GM21367 (cell line): ENCODE results near the gene GOLIM4.
"Not testable (repeated sequence)": the region's sequence is repeated elsewhere in the genome, so short reads cannot be mapped to it uniquely, and the experiment has no call there.

Experiments used
- ATAC-seq: cut with Tn5 transposase; IDR thresholded peaks from one replicate; pipeline ENCODE4 v1.9.1; 2021; ENCODE audit not compliant: unreplicated experiment

GOLIM4 gene

GRCh38 chr3:168095611-168096209 lies at the start of gene GOLIM4:
GOLIM4 (minus strand) TSS chr3:168095924; CDS start chr3:168095285, 639 bp downstream.
- ATAC-seq, result peak; percentile 79

DNA sequence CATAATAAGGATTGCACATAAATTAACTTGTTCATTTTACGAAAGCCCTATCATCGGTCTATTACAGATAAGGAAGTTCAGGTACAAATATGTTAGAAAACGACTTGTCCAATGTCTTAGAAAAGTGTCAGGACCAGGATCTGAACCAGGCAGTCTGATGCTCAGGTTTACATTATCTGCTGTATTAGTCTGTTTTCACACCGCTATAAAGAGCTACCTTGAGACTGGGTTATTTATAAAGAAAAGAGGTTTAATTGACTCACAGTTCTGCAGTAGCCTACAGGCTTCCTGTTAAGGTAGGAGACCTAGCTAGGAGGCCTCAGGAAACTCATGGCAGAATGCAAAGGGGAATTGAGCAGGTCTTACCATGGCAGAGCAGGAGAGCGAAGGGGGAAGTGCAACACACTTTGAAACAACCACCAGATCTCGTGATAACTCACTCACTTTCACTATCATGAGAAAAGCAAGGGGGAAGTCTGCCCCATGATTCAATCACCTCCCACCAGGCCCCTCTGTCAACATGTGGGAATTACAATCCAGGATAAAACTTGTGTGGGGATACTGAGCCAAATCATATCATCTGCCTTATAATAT lies 45.8 kb upstream of the GOLIM4 start:
- peak; percentile 73 for ATAC-seq

GRCh38 chr3:168139947-168140346 lies 44.2 kb upstream of the GOLIM4 start:
- no peak for ATAC-seq

GRCh38 chr3:168138421-168138820 lies 42.7 kb upstream of the GOLIM4 start:
- no peak for ATAC-seq

GRCh38 chr3:168134931-168135330 lies 39.2 kb upstream of the GOLIM4 start:
- peak; percentile 64 for ATAC-seq

- not testable (repeated sequence) for ATAC-seq
Measured at GRCh38 chr3:168130250-168130649, 34.5 kb upstream of the GOLIM4 start.

DNA sequence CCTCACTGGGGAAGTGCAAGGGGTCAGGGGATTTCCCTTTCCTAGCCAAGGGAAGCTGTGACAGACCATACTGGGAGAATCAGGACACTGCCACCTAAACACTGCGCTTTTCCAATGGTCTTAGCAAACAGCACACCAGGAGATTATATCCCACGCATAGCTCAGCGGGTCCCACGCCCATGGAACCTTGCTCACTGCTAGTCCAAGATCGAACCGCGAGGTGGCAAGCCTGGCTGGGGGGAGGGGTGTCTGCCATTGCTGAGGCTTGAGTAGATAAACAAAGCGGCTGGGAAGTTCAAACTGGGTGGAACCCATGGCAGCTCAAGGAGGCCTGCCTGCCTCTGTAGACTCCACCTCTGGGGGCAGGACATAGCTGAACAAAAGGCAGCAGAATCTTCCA lies 32.7 kb upstream of the GOLIM4 start:
- not testable (repeated sequence) for ATAC-seq

DNA sequence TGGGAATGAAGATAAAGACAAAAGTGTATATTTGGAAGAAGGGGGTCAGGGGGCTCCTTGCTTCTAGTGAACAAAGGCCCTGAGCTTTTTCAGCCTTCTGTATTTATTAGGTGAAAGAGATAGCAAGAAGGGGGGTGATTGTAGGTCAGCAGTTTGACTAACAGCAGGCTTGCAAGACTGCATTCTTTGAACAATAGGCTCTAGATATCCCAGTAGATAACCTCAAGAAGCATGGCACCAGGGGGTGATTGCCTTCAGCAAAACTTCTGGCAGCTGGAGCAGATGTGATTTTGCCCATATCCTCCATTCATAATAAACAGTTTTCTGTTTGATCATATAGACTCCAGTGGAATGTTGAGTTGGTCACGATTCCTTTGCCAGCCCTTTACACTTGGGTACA lies 31.7 kb upstream of the GOLIM4 start:
- no peak for ATAC-seq

GRCh38 chr3:168124791-168125190 lies 29.1 kb upstream of the GOLIM4 start:
- no peak for ATAC-seq

DNA sequence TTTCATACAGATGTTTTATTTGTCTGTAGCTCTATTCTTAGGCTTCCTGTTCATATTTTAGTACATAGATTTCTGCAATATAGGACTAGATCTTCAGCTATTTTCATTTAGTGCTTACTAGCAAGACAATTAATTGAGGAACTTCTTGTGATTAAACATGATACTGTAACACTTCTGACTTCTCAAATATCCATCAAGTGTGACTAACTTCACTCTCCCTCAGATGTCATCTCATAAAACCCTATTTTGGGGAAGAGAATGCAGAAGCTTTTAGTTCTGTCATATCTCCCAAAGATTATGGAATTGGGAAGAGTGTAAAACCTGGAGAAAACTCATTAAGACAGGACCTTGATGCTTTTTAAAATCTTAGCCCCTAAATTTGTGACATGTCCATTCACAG lies 28.6 kb upstream of the GOLIM4 start:
- no peak for ATAC-seq

GRCh38 chr3:168123201-168124176 lies 27.8 kb upstream of the GOLIM4 start:
- no peak for ATAC-seq

DNA sequence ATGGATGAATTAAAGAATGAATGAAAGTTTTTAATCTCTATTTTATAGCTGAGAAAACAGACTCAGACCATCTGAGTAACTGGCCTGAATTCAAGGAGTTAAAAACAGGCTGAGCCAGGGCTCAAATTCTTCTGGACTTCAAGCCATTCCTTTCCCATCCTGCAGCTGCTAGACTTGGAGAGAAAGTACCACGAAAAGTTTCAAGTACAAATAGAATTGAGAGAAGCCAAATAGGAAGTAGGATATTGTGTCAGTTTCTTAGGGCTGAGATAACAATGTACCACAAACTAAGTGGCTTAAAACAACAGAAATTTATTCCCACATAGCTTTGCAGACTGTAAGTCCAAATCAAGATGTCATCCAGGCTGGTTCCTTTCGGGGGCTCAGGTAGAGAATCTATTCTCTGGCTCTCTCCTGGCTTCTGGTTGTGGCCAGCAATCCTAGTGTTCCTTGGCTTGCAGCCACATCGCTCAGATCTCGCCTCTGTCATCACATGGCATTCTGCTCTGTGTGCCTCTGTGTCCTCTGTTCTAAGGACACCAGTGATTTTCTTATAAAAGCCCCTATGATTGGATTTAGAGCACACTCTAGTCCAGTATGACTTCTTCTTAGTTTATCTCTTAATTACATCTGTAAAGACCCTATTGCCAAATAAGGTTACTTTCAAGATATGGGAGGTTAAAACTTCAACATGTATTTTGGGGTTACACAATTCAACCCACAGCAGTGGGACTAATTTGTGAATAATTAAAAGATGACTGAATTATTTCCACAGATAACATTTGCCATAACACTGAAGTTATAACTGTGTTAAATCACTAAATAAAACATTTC lies 25.7 kb upstream of the GOLIM4 start:
- ATAC-seq, result no peak

DNA sequence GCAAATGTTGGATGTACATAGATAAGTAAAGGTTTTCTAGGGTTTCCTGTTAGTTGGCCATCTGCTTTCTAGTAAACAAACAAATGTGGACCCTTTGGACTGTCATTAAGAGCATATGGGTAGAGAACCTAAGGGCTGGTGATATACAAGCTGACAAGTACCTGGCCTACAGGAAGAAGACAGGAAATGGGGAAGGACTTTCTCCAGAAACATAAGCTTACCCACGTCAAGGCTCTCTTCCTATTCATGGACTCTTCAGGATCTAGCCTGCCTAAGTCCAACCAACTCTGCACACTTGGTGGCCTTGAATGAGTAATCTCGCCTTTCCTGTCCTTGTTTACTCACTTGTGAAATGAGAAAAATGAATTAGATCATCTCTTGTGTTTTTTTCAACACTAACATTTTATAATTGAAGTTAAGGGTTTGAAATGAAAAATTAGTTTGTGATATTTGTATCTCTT lies 22.2 kb upstream of the GOLIM4 start:
- no peak for ATAC-seq

GRCh38 chr3:168117059-168117458 lies 21.3 kb upstream of the GOLIM4 start:
- no peak for ATAC-seq

GRCh38 chr3:168116279-168116678 lies 20.6 kb upstream of the GOLIM4 start:
- no peak for ATAC-seq

DNA sequence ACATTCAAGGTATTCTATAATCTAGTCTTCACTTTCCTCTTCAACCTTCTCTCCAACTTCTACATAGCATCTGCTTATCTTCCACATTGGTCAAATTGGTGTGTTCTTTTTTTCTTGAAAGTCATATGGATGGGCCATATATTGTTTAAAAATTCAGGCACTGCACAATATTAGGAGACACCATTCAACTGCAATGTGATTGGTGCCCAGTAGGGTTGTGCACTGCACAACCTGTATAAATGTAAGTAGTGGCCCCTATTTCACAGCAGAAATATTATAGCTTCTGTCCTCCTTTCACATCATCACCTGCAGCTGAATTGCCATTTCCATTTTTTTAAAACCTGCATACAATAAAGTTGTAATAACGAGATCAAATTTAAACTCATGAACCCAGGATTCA lies 18.1 kb upstream of the GOLIM4 start:
- ATAC-seq, result no peak

DNA sequence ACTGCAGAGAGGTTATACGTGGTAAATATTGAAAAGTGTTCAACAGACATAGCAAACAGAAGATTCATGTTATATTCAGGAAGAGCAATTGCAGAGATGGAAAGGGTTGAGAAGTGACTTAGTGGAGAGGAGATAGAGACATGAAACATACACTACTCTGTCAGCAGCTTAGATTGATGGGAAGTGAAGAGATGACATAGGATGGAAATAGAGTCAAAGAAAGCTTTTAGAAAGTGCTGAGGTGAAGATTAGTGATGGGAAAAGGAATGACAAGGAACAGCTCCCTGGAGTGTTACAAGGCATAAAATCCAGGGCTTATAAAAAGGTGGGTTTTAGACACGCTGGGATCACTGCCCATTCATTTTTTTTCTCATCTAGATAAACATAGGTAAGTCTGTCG lies 17.2 kb upstream of the GOLIM4 start:
- ATAC-seq, result no peak

GRCh38 chr3:168104361-168104760 lies 8.6 kb upstream of the GOLIM4 start:
- ATAC-seq, result no peak

DNA sequence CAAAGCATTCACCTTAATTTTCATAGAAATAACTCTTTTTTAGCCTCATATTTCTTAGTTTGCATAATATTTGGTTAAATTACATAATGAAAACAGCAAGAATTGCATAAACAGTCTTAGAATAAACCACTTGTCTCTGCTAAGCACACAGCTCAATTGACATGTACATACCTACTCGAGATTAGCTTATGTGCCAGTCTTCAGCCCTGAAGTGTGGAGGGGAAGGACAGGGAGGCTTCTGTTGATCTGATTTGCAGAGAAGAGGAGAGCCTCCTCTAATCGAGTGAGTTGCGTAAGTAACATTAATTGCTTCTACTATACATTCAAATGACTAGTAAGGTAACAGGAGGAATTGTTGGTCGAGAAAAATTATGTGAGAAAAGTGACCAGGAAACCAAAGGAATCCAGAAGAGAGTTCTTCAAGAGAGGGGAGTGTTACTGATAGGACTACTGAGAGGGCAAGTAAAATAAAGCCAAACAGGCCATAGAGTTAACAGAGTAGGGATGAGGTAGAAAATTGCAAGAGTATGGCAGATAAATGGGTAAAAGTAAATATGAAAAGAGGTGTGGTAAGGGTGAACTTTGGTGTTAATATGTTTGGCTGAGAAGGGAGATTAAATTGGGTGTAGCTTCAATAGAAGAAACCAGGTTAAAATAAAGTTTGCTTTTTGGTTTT lies 7.1 kb upstream of the GOLIM4 start:
- no peak for ATAC-seq

DNA sequence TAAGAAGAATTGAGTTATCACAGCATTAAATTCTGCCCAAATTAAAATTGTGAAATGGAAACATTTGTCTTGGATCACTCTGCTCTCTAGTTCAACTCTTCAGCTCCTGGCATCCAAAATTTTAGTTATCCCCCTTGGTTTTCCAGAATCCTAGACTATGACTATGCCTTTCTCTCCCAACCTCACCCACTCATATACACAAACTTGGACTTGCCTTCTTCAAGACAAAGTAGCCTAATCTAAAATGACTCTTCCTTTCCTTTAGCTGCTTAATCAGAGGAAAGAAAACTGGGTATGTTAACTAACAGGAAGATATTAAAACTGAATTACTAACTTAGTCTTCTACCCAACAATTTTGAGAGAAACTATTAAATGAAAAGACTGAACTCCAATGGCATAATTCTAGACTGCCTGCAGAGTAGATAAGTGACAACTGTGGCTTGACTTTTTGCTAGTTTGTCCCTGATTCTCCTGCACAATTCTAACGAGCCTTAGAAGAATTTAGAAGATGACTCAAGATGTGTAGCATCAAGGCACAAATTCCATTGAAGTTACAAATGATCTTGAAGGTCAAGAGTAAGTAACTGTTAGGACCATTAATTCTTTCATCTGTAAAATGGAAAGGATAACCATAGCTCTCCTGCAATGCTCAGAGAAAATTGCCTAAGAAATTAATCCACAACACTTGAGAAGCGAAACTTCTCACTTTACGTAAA lies 5.2 kb upstream of the GOLIM4 start:
- no peak for ATAC-seq
